Fibroblast of lung (primary cell): ENCODE data around the gene COL4A3. TPM values are rescaled to one million over a fixed set of nuclear protein-coding genes. Genes with fewer than 3 reads are reported as not detected.

Source experiments
- DNase-seq, 2 donors: peaks; one replicate each; pipeline versions ENCODE4 v3.0.0 to v3.0.0-alpha.2; 2010; ENCODE audit warnings: low read depth in 2 of 2
- H2AFZ ChIP-seq: 2 replicates; pipeline ENCODE4 v1.5.1; 2012; ENCODE audit warnings: low read length, control low read depth, inconsistent platforms
- H3K27ac ChIP-seq: 2 replicates; pipeline ENCODE4 v1.5.1; 2011; ENCODE audit warnings: low read length, control low read depth; ENCODE audit not compliant: insufficient read depth
- H3K27me3 ChIP-seq: 2 replicates; pipeline ENCODE4 v1.5.1; 2011; ENCODE audit warnings: mild to moderate bottlenecking, low read length; ENCODE audit not compliant: control insufficient read depth, insufficient read depth
- H3K36me3 ChIP-seq: 2 replicates; pipeline ENCODE4 v1.5.1; 2011; ENCODE audit warnings: low read length; ENCODE audit not compliant: control insufficient read depth, insufficient read depth
- H3K4me1 ChIP-seq: 2 replicates; pipeline ENCODE4 v1.5.1; 2011; ENCODE audit warnings: low read length; ENCODE audit not compliant: control insufficient read depth, insufficient read depth; ENCODE audit errors: extremely low read depth
- H3K4me2 ChIP-seq: 2 replicates; pipeline ENCODE4 v1.5.1; 2011; ENCODE audit warnings: low read length, control low read depth; ENCODE audit not compliant: insufficient read depth; ENCODE audit errors: extremely low read depth
- H3K4me3 ChIP-seq, 4 experiments: fragments of 200-600 bp in 1 of 4; sonication (generic) in 1 of 4; replicated peaks in 1 of 4; 2 replicates each; pipeline ENCODE4 v1.5.1; 2011 to 2016; ENCODE audit warnings: low read length in 4 of 4, low read depth in 3 of 4, mild to moderate bottlenecking in 3 of 4, control low read depth in 2 of 4, inconsistent platforms in 1 of 4, mixed read lengths in 1 of 4; ENCODE audit not compliant: insufficient read depth in 1 of 4; ENCODE audit errors: control extremely low read depth in 1 of 4
- H3K79me2 ChIP-seq: 2 replicates; pipeline ENCODE4 v1.5.1; 2012; ENCODE audit warnings: mild to moderate bottlenecking, low read length, inconsistent platforms; ENCODE audit not compliant: control insufficient read depth, insufficient read depth
- H3K9ac ChIP-seq: 2 replicates; pipeline ENCODE4 v1.5.1; 2011; ENCODE audit warnings: mild to moderate bottlenecking, low read length, control low read depth; ENCODE audit not compliant: insufficient read depth
- H3K9me3 ChIP-seq: 2 replicates; pipeline ENCODE4 v1.5.1; 2012; ENCODE audit warnings: low read depth, low read length; ENCODE audit not compliant: control insufficient read depth, insufficient read depth
- H4K20me1 ChIP-seq: 2 replicates; pipeline ENCODE4 v1.5.1; 2011; ENCODE audit warnings: low read length; ENCODE audit not compliant: control insufficient read depth, insufficient read depth; ENCODE audit errors: extremely low read depth
- EZH2 ChIP-seq: IDR thresholded peaks from 2 replicates; pipeline ENCODE4 v1.5.1; 2012; ENCODE audit warnings: low read length, control low read depth, mild to moderate bottlenecking; ENCODE audit errors: missing control alignments
- polyA plus RNA-seq, 2 donors: library from polyadenylated mRNA; depleted of rRNA in 1 of 2; stranded (reverse) in 1 of 2; unstranded in 1 of 2; fragments of >200 nt; gene quantifications; 2 replicates each; pipeline ENCODE4 v1.2.1, GENCODE V29; 2011 to 2012; ENCODE audit warnings: missing spikeins in 1 of 2
- total RNA-seq: library from RNA; depleted of rRNA; stranded (reverse); fragments of >200 nt; gene quantifications from 2 replicates; pipeline ENCODE4 v1.2.1, GENCODE V29; 2014
- TF ChIP-seq, protein P1 (sequence below), 2 donors: IDR thresholded peaks in 1 of 2; conservative IDR thresholded peaks in 1 of 2; 1 replicate in 1 of 2; 2 replicates in 1 of 2; pipeline ENCODE4 v1.5.1; 2011 to 2012; ENCODE audit warnings: low read length in 2 of 2, control low read depth in 1 of 2, inconsistent platforms in 1 of 2, low read depth in 1 of 2, mild to moderate bottlenecking in 1 of 2

The COL4A3 gene
- total and polyA plus RNA-seq, 2 donors (not counting 1 experiment from before 2014, with no cell fraction given): 0.12 to 0.33 TPM

DNA sequence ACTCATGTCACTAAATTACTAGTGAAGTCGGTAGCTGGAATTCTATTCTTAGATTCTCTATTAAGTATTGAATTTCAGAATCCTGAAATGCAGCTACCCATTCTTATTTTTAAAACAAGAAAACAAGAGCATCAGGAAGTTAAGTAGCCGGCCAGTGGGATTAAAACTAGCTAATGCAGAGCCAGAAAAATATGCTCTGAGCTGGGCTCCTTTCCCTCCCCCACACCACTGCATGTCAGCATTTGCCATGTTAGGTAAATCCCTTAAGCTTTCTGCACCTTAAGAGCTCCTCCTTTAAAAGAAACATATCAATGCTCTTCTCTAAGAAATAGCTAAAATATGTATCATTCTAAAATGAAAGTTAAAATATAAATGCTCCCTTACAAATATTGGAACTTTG, 88.4 kb downstream of the COL4A3 start:
- Histone ChIP-seq H3K4me1 (no peaks in the 10 kb centered on the region), H3K79me2 (no peaks in the 10 kb centered on the region), H2AFZ (no peak overlapping the region), H3K9me3 (no peaks in the 10 kb centered on the region), H3K27me3 (no peaks in the 10 kb centered on the region), H3K27ac (no peak overlapping the region), H4K20me1 (no peaks in the 10 kb centered on the region), H3K4me3 (no peak overlapping the region), H3K4me2 (no peak overlapping the region), H3K36me3 (no peaks in the 10 kb centered on the region), H3K9ac (no peak overlapping the region)
- TF ChIP-seq, protein P1, sequence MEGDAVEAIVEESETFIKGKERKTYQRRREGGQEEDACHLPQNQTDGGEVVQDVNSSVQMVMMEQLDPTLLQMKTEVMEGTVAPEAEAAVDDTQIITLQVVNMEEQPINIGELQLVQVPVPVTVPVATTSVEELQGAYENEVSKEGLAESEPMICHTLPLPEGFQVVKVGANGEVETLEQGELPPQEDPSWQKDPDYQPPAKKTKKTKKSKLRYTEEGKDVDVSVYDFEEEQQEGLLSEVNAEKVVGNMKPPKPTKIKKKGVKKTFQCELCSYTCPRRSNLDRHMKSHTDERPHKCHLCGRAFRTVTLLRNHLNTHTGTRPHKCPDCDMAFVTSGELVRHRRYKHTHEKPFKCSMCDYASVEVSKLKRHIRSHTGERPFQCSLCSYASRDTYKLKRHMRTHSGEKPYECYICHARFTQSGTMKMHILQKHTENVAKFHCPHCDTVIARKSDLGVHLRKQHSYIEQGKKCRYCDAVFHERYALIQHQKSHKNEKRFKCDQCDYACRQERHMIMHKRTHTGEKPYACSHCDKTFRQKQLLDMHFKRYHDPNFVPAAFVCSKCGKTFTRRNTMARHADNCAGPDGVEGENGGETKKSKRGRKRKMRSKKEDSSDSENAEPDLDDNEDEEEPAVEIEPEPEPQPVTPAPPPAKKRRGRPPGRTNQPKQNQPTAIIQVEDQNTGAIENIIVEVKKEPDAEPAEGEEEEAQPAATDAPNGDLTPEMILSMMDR (conservative IDR thresholded peaks at IDR 0.05 in 1 of 2, IDR thresholded peaks at IDR 0.05 in 1 of 2; ENCODE audit: low read depth in 1 of 2, low read length in 2 of 2): no peak
- no peak for TF ChIP-seq EZH2
- no peak for DNase-seq

DNA sequence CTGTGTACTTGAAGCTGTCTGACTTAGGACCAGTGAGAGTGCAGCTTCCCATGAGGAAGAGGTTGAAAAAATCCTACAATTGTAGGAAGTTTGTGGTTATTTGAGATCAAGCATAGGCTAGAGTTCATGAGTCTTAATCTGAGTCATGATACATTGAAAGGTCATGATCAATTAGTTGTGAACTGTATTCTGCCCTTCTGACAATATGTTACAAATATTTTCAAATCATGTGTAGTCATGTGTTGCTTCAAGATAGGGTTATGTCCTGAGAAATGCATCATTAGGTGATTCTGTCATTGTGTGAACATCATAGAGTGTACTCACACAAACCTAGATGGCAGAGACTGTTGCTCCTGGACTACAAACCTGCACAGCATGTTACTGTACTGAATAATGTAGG, 92.2 kb downstream of the COL4A3 start:
- Histone ChIP-seq H4K20me1 (no peaks in the 10 kb centered on the region), H3K4me3 (no peak overlapping the region), H3K4me1 (no peaks in the 10 kb centered on the region), H3K36me3 (no peaks in the 10 kb centered on the region), H3K27ac (no peak overlapping the region), H3K79me2 (no peaks in the 10 kb centered on the region), H3K27me3 (no peaks in the 10 kb centered on the region), H3K9me3 (no peaks in the 10 kb centered on the region), H2AFZ (no peak overlapping the region), H3K9ac (no peak overlapping the region), H3K4me2 (no peak overlapping the region)
- no peak for DNase-seq
- TF ChIP-seq EZH2: no peak
- TF ChIP-seq, protein P1 (conservative IDR thresholded peaks at IDR 0.05 in 1 of 2, IDR thresholded peaks at IDR 0.05 in 1 of 2; ENCODE audit: low read depth in 1 of 2, low read length in 2 of 2): no peak

DNA sequence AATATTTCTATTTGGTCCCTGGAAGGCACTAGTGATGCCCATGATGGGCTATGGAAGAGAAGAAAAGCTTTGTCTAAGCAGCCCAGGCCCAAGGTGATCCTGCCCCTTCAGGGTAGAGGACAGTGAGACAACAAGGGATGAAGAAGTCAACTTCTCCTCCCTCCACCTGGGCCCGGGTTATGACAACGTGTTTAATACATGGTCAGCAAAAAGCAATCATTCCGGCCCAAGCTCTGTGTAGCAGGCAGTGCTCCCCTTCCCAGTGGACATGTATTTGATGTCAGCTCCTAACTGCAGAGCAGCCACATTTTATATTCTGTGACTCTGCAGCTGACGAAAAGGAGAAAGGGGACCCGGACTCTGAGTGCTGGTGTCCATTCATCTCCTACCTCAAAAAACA, 93.4 kb downstream of the COL4A3 start:
- no peak overlapping the region for H3K27ac ChIP-seq
- no peak for TF ChIP-seq EZH2
- TF ChIP-seq, protein P1 (conservative IDR thresholded peaks at IDR 0.05 in 1 of 2, IDR thresholded peaks at IDR 0.05 in 1 of 2; ENCODE audit: low read depth in 1 of 2, low read length in 2 of 2): no peak
- H3K79me2 ChIP-seq: no peaks in the 10 kb centered on the region
- no peak overlapping the region for H2AFZ ChIP-seq
- H3K27me3 ChIP-seq: no peaks in the 10 kb centered on the region
- no peak overlapping the region for H3K9ac ChIP-seq
- no peaks in the 10 kb centered on the region for H3K36me3 ChIP-seq
- no peak for DNase-seq
- no peak overlapping the region for H3K4me3 ChIP-seq
- no peak overlapping the region for H3K4me2 ChIP-seq
- no peaks in the 10 kb centered on the region for H4K20me1 ChIP-seq
- no peaks in the 10 kb centered on the region for H3K9me3 ChIP-seq
- no peaks in the 10 kb centered on the region for H3K4me1 ChIP-seq
